HuH-7.5 (cell line): ENCODE measurements around the gene FIBCD1.

Source experiments
- DNase-seq: peaks from one replicate; pipeline ENCODE4 v3.0.0; 2011; ENCODE audit warnings: low spot score

Gene FIBCD1

DNA sequence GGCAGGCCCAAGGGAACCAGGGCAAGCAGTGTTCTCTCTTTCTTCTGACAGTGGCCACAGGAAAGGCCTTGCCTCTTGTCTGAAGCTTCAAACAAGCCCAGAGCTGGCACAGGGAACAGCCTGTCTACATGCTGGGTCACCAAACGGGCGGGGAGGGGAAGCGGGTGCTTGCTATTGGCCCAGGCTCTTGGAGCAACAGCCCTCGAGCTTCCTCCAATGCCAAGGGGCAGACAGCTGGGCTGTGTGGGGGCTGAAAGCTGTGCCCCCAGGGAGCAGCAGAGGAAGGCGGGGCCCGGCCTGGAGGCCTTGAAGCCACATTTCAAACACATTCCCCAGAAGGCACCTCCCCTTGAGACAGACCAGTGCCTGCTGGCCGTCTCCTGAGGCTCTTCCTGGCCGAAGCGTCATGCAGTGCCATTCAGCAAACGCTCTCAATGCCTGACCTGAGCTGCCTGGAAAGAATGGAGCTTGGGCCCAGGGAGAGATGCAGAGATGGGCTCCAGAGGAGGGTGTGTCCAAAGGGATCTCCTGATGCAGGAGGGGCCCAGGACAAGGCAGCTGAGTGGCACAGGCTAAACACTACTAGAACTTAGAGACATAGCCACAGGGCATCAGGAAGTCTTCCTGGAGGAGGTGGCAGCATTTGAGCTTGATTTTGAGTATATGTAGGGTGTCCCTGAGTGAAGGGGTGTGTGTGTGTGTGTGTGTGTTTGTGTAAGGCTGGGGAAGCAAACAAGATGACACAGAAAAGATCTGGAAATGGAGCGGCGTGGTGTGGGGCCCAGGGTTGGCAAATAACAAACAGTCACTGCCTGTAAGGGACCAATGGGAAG lies 2.5 kb downstream of the FIBCD1 start:
- DNase-seq: no peak

GRCh38 chr9:130935648-130936271 lies 3.3 kb downstream of the FIBCD1 start:
- no peak for DNase-seq

- no peak for DNase-seq
Measured at GRCh38 chr9:130934702-130935647, 4.1 kb downstream of the FIBCD1 start.

GRCh38 chr9:130934246-130934645 lies 4.8 kb downstream of the FIBCD1 start:
- DNase-seq: no peak

- no peak for DNase-seq
Measured at GRCh38 chr9:130933114-130934046, 5.7 kb downstream of the FIBCD1 start.

DNA sequence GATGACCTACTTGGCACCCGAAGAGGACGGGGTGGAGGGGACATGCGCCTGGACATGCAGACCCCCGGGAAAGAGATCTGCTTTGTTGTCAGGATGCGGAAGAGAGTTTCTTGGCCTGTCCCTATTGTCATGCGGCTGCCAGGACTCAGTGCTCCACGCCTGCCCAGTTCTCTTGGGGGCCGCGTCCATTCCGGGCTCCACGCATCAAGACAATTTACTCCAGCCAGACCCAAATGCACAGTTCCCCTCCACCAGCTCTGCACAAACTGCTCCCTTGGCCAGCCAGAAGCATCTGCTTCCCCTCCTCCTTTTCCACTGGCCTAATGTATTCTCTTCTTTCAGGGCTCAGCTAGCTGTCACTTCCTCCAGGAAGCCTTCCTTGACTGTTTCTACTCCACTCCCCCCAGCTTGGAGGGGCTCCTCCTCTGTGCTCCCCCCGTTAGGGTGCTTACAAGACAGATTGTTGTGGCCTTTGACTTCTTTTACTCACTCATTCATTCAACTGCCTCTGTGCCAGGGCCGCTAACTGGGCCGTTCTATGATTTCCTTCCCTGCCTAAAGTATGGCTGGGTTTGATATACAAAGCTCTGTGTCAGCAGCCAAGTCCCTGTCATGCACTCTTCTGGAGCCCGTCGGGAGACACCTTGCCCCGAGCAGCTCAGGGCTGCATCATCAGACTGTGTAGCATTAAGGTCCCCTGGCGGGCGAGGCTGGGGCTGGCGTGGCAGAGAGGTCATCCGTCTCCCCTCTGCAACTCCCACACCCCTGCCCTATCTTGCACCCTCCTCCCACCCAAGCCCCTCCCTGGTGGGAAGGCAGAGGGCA lies 6.6 kb downstream of the FIBCD1 start:
- DNase-seq: no peak

DNA sequence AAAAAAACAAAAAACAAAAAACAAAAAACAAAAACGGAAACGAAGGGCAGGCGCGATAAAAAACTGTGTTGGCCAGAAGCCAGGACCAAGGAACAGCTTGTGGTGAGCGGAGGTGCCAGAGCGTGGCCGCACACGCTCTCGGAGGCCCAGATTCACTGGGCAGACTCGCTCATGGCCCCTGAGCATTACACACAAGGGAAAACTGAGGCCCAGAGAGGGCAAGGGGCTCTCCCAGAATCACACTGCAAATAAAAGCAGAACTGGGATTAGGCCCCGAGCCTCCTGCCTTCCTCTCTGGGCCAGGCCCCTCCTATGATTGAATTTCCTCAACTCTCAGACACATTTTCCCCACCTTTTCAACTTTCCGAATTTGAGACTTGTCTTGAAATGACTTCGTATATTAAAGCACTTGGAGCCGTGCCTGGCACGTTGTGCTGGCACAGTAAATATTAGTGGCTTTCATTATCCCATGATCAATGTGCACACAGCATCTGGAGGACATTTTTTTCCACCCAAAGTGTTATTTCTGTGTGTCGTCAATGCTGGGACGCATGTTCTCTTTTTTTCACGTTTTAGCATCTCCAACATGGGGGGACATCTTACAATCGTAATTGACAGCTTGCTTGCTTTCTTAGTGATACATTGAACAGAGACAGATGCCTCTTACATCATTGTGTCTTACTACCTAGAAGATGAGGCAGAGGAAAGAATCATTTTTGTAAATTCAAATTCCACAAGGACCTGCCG lies 7.4 kb downstream of the FIBCD1 start:
- no peak for DNase-seq

GRCh38 chr9:130930804-130931349 lies 8.2 kb downstream of the FIBCD1 start:
- no peak for DNase-seq

DNA sequence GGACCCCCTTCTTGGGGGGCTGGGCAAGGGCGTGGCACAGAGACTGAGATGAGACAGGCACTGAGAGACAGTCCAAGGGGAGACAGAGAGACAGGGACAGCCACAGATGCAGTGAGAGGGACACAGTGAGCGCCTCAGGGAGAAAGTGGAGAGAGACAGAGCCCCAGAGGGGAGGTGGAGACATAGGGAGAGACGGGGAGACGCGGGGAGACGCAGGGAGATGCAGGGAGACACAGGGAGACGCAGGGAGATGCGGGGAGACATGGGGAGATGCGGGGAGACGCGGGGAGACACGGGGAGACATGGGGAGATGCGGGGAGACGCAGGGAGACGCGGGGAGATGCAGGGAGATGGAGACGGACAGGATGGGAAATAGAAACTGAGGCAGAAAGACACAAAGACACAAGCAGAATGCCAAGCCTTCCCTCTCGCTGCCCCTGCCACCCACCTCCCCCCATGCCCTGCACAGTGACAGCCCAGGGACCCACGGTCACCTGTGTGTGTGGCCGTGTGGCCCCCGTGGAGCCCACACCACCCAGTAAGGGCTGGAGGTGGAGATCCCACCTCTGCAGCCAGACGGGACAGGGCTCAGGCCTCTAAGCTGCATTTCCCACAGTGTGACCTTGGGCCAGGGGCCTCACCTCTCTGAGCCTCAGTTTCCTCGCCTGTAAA lies 8.8 kb downstream of the FIBCD1 start:
- DNase-seq: no peak

DNA sequence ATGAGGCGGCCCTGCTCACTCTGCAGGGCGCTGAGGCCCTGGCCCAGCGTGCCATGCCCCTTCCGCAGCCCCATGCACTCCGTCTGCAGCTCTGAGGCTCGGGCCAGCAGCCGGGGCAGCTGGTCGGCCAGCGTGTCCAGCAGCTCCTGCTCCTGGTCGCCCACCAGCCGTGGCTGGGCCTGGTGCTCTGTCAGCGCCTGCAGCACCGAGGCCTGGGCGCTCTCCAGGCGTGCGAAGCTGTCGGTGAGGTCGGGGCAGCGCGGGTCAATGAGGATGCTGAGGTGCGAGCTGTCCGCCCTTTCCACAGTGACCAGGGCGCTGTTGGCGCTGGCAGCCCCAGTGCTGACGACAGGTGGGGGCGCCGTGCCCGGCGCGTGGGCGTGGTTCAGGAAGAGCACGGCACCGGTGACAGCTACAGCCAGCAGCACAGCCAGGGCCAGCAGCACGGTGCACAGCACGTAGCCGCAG lies 9.4 kb downstream of the FIBCD1 start:
- DNase-seq: no peak

GRCh38 chr9:130927995-130928900 lies 10.8 kb downstream of the FIBCD1 start:
- DNase-seq: no peak

- DNase-seq: no peak
Measured at GRCh38 chr9:130927338-130927737, 11.7 kb downstream of the FIBCD1 start.

GRCh38 chr9:130925050-130925678 lies 13.9 kb downstream of the FIBCD1 start:
- DNase-seq: no peak

DNA sequence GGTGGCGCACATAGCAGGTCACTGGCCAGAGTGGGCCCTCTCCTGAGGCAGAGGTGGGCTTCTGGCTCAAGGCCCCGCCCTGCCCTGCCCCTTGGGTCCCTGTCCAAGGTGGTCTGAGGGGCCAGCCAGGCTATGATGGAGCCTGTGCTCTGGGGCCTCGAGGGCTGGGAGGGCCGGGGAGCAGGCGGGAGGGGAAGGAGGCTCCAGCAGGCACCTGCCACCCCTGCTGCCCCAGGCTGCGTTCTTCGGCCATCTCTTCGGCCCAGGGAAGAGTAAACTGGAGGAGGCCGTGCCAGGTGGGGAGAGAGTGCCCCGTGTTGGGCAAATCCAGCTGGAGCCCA lies 14.6 kb downstream of the FIBCD1 start:
- no peak for DNase-seq

GRCh38 chr9:130923611-130924447 lies 15.2 kb downstream of the FIBCD1 start:
- no peak for DNase-seq

- DNase-seq: no peak
Measured at GRCh38 chr9:130922893-130923610, 16.0 kb downstream of the FIBCD1 start.
